GM12892 (cell line): Measurements from ENCODE around the gene USP5.

Experiments
- POLR2A ChIP-seq: IDR thresholded peaks from 2 replicates; pipeline ENCODE4 v1.6.1; 2011; ENCODE audit warnings: low read depth, low read length, control low read depth
- POLR2AphosphoS5 ChIP-seq: IDR thresholded peaks from 2 replicates; pipeline ENCODE4 v1.6.1; 2011; ENCODE audit warnings: low read depth, low read length, control low read depth

DNA sequence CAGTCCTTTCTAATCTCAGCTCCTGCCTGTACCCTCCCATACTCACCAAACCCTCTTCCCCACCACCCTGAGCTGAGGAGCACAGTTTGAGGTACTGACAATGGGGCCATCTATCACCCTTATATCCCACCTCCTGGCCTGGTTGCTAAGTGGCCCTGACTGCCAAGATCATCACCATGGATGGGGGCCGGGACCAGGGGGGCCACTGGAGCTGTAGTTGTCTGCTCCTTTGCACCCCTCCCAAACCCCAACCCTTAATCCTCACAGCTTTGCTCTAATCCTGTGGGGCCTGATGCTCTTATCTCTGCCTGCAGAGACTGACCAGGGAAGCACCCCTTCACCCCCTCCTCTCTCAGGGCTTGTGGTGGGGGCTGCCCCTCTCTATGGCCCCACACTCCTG is 11.6 kb upstream of the USP5 start:
- TF ChIP-seq POLR2A (no peak), POLR2AphosphoS5 (no peak)
